HCEC 1CT (cell line): ENCODE measurements around the gene KCNIP1.

Source experiments
- DNase-seq: peaks from one replicate; pipeline ENCODE4 v3.0.0-alpha.2; 2017

The KCNIP1 gene

DNA sequence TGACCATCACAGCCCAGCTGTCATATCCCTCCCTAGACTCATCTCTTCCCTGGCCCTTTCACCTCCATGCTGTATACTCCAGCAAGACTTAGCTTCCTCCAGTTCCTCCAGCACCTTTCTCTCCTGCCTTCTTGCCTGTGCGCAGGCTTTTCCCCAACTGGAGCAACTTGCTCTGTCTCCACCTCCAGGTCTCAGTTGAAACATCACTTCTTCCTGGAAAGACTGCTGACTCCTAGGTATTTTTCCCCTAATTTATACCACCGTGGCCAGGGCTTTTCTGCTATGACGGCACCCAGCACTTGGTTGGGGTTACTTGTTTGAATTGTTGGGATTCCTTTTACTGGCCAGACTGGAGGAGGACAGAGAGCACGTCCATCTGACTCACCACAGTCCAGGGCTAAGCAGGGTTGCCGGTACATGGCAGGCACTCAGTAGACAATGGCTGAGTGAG is 67.5 kb downstream of the KCNIP1 start:
- no peak for DNase-seq

DNA sequence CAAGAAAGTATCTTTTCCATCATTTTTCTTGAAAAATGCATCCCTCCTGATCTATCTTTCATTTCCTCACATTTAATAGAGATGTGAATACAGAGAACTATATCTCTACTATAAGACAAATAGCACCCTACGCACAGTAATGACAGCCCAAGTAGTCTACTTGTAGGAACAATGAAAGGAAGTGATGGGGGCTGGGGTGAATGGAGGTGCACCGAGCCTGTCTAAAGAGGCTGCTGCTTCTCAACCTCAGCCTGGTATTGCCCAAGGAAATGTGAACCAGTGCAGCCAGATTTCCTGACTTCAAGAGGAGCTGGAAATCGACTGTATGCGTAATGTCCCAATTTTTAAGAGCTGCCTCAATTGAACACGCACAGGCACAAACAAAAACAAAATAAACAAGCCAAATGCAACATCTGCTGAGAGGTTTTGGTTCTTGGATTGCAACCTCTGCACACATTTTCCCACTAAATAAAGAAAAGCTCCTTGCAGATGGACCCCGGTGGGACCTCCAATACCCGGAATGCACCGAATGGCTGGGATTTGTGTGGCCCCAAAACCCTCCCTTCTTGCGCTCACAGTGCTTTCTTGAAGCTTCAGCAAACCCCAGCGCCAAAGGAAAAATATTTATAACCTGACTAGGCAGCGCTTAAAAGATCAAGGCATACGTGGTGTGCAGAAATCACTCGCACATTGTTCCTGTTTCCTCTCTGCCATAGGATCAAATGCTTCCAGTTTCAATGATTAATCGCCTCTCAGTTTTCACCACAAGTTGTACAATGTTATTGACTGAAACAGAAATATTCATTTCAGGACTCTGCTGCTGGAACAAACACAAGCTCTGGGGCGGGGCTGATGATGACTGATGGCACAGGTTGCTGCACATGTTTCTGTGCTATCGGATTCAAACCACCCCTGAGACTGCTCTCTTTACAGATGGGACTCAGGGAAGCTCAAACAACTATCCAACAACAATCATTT is 68.3 kb downstream of the KCNIP1 start:
- DNase-seq, result no peak

DNA sequence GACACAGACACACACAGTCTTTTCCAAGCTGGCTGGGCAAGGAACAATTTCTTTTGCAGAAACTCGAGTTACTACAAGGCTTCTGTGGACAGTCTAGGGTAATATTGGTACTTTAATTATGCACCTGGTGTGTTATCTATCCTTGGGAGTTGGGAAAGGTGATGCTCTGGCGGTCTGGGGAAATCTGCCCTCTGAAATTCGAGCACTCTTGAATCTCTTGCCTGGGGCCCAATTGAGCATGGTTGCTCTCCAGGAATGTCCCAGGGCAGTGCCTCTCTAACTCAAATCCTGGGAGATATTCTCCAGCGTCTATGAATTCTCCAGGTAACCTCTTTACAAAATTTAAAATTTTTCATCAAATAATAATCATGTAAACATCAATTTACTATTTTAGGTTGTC is 69.3 kb downstream of the KCNIP1 start:
- no peak for DNase-seq

DNA sequence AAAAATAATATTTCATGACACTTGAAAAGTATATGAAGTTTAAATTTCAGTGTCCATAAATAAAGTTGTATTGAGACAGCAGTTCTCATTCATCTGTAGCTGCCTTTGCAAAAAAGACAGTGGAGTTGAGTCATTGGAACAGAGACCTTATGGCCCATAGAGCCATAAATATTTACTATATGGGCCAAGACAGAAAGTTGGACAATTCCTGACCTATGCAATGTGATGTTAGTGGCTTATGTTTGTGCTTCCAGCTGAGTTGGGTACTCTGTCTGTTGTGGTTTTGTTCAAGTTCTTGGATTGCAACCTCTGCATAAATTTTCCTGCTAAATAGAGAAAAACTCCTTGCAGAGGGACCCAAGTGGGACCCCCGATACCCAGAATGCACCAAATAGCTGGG is 69.8 kb downstream of the KCNIP1 start:
- DNase-seq, result no peak

DNA sequence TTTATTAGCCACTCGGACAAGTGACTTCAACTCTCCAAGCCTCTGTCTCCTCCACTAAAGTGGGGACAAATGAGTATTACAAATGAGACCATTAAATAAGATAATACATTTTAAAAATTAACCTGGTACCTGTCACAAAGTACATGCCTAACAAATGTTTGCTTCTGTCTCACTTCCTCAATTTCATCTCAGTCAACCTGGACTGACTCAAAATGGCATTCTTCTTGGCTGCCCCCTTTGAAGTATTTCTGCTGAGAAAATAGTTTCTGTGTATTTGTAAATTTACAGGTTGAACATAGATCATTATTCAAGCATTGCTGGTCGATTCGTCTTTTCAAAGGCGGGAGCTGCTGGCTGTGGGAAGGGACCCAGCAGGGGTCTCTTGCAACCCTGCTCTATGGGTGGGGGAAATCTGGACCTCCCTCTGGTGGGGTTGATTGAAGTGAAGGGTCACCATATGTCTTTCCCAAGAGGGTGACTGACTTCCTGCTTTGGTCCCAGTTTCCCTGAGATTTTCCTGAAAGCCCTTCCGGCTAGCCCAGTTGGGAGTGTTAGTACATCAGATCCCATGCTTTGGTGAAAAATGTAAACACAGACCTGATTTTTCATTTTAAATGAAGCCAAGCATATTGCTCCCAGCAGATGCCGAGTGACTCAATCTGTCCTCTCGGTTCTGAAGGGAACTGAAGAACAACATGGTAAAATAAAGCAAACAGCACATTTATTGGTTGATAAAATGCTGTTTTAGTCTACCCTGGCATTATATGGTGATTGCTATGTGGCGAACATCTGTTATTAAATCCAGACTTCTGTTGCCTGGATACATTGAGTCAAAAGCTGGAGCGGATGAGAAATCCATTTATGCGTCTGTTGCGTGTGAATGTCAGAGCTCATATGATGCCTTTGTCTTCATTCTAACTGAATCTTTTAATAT is 73.0 kb downstream of the KCNIP1 start:
- no peak for DNase-seq

DNA sequence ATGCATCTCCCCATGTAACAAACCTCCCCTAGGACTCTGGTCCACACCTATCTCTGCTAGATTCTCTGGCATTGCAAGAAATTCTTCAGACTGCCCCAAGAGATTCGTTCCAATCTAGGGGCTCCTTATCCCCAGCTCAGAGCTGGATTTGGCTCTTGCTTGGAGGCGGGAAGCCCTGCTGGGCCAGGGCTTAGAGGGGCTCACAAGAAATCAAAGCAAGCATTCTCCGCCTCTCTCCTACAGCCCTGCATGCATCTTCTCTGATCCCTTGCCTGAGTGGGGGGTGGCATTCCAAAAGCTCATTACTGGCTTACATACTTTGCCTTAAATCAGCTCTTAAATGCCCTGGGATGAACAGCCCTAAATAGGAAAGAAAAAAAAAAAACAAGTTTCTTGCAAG is 75.8 kb downstream of the KCNIP1 start:
- DNase-seq, result no peak

DNA sequence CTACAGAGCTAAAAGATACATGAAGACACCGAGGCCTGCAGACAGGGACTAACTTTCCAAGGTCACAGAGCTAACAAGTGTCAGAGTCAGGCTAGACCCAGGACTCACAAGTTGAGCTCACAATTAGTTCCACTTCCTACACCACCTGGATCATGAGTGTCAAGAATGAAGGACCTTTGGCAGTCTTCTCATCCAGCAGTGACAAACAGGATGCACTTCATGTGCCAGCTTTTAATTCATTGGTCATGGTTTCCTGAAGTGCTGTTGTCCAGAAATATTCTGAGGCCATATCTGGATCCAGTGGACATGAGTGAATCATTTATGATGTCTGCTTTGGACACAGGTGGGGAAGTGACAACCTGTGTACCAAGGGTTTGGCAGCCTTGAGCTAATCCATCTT is 77.4 kb downstream of the KCNIP1 start:
- no peak for DNase-seq

DNA sequence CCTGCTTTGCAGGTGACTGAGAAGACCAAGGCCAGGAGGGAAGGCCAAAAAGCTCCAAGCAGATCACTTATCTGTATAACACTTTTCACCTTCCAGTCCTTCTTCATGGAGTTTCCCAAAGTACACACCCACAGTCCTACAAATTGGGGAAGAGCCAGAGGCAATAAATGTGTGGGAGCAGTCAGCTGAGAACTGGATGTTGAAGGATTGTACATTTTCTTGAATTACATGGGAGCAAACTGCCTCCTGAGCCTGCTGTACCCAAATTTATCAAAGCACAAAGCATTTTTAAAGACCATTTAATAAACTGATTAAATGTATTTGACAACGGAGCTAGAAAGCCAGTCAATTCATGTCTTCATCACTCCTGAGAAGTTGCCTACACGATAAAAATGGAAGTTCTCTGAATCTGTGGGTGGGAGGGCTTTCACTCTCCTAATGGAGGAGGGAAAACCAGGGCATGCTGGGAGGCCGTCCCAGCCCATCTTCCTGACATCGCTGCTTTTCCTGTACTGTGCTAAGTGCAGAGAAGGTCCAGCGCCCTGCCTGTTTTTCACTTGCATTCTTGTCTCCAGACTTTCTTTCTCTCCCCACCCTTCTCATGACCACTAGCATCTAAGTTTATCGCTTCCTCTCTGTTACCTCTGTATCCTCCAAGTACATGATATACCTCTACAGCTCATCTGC is 79.0 kb downstream of the KCNIP1 start:
- no peak for DNase-seq

DNA sequence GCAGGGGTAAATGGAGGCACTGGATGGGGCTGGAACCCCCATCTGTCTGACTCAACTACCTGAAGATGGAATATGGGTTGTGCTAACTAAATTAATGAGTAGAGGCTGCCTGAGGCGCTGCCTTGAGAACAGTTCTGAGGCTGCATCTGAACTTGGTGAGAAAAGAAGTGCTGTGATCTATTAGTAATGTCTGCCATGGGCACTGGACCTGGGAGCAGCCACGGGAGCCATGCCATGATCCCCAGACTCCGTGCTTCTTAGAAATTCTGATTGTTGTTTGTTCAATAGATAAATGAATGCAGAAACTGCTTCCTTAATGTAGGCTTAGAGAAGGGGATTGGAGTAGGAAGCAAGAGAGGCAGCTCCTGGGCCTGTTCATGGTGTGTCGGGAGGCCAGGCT is 80.2 kb downstream of the KCNIP1 start:
- DNase-seq, result no peak

DNA sequence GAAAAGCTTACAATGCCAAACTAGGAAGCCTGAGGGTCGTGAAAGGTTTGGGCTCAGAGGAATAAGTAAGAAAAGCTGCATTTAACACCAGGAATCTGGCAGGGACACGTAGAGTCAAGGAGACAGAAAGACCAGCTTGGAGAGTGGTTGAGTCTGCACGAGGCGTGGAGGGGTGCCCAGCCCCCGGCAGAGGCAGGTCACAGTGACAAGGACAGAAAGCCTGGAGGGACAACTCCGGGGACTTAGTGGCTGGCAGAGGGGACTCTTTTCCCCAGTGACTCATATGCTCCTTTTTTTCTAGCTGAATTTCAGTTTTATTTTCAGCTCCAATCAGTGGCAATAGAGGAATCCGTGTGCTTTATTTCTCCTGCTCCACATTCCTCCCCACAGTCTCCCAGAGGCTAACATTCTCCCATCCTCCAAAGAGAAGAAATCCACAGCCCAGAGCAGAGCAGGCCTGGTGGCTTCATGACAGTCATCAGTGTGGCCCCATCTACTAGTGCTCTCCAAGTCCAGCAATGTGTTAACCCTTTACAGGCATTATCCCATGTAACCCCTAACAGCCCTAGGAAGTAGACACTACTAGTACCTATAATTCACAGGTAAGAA is 80.7 kb downstream of the KCNIP1 start:
- no peak for DNase-seq

DNA sequence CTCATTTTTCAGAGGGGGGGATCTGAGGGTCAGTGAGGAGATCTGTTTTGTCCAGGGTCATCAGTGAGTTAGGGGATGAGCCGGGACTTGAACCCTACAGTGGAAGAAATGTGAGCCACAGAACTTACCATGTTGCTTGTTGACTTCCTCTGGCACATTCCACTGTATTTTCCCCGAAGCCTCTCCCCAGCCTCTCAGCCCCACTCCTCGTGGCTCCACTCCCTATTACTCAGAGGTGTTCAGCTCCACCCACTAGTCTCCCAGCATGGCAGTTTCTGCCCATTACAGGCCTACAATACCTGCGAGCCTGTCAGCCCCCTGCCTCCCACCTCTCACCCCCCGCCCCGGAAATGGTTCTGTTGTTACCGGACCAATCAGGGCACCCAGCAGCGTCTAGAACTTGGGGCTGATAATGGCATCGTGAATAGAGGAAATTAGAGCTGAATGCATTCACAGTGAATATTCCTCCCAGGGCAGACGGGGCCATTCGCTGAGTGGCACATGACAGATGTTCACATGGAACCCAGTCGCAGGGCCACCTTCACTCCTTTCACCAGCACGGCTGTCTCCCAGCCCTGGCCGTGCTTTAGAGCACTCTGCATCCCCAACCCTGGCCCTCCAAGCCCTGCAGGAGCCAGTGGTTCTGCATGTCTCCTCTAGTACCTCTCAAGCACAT is 81.6 kb downstream of the KCNIP1 start:
- DNase-seq, result no peak

DNA sequence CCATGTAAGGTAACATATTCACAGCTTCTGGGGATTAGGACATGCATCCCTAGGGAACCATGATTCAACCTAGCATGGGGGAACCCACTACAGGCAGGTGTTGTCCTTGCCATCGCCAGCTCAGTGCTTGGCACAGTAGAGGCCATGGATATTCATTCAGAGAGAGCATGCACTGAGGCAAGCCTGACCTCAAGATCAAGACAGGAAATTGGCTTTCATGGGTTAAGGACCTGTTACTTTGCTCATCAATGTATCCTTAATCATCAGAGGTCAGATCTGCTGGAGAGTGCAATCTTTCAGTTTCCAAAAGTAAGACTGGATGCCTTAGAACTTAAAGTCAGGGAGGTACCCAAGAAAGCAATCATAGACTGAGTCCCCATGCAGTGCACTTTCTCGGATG is 84.0 kb downstream of the KCNIP1 start:
- no peak for DNase-seq

DNA sequence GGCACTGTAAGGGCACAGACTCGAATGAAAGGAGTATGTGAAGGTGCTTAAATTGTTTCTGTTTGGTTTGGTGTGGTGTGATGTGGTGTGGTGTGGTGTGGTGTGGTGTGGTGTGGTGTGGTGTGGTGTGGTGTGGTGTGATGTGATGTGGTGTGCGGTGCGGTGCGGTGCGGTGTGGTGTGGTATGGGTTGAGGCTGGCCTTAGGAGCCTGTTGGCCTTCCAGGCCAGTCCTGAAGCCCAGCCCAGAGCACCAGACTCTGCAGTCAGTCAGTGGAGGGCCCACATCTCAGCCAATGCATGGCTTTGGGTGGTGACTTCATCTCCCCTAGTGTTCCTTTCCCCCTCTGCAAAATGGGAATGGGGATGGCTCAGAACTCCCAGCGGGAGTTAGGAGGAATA is 85.8 kb downstream of the KCNIP1 start:
- DNase-seq, result no peak

DNA sequence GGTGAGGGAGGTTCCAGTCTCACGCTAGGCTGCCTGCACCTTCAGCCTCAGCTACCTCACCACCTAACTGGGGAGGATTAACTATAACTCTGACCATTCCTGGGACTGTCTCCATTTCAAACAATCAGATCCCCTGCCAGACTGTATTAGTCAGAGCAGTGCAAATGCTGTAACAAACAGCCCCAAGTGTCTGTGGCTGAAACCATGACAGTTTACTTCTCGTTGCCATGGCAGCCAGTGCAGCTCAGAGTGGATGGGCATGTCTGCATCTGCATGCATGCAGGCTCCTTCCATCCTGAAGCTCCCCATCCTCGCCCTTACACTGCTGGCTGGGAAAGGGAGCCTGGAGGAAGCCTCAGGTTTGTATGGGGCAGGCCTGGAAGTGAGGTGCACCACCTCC is 86.7 kb downstream of the KCNIP1 start:
- DNase-seq, result no peak

DNA sequence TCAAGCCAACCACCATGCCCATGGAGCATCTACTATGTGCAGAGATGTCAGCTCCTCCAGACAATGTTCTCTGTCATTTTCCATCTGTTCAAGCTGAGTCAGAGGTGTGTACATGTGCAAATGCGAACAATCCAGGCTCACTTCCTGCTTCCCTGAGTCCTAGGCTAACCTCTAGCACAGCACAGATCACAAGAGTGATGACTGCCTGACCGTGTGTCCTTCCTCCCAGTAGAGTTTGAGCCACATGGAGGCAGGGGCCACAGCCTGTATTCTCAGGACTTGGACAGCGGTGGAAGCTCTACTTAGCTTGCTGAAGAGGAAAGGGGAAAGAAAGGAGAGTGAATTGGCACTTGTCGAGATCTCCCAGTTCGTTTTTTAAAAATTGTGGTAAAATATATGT is 87.2 kb downstream of the KCNIP1 start:
- no peak for DNase-seq

DNA sequence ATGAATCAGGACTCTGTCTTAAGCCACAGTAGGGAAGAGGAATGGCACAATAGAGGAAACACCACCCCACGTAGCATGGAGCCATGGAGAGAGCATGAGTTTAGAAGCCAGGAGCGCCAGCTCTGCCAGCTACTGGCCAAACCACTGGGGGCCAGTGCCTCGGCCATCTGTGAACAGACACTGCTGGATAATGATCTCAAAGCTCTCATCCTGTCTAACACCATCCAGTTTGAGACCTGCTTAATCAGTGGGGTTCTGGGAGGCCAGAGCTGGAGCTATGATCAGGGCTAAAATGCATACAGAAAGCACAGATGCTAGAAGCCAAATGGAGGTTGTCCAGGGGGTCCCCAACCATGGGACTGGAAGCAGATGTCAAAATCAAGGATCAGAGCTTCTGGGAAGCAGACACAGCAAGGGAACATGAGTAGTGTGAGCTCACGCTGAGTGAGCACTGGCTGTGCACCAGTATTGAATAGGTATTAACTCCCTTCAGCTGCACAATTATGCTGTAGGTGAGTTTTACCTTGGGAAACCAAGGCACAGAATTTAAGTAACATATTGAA is 92.7 kb downstream of the KCNIP1 start:
- DNase-seq, result no peak

DNA sequence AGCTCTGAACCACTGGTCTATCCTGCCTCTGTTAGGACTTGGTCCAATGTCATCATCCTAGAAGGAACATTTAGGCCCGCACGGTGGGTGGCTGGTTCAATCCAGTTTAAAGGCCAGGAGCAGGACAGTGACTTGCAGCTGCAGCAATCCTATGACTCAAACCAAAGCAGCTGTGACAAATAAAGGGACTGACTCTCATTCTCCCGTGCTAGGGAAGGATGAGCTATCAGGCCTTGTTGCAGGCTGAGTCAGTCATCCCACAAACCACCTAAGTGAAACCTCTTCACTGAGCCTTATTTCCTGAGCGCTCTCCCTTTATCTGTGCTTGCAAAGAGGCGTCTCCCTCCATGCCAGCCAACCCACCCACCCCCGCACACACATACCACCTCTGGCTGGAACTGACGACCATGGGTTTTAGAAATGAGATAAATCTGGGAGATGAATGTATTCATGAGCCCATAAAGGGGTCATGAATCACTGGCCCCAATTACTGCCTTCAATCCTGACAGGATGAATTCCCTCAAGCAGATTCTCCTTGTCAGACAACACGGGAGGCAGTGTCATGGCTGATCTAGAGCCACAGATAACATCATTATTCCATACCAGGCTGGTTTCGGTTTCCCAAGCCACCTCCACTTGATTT is 93.4 kb downstream of the KCNIP1 start:
- DNase-seq, result peak; percentile 41

DNA sequence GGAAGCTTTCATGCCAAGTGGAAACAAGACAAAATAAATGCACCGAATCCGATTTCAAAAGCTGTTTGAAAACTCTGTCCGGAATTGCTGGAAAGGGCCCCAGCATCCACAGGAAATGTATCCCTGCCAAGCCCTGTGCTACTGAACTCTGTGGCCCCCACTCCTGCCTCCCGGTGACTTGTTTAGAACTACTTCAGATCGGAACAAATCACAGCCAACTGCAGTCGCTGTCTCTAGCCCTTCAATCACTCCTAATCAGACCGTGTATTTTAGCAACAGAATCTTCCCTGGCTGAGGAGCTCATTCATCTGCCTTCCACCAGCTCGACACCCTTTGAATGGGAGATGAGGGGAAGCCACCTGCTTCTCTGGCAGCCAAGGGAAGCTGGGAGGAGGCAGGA is 94.1 kb downstream of the KCNIP1 start:
- no peak for DNase-seq

DNA sequence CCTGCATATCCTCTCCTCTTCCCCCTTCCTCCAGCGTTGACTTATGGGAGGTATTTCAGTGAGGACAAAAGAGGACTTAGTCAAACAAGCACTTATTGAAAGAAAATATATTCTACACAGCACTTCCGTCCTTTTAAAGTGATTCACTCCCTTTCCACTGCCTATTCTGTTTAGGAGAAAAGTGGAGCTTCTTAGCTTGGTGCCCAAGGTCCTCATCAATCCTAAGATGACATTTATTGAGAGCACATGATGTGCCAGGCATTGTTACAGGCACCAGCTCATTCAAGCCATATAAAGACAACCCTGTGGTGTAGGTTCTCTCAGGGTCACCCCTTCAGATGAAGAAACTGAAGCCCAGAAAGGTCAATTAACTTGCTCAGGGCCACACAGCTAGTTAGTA is 95.9 kb downstream of the KCNIP1 start:
- DNase-seq, result no peak

DNA sequence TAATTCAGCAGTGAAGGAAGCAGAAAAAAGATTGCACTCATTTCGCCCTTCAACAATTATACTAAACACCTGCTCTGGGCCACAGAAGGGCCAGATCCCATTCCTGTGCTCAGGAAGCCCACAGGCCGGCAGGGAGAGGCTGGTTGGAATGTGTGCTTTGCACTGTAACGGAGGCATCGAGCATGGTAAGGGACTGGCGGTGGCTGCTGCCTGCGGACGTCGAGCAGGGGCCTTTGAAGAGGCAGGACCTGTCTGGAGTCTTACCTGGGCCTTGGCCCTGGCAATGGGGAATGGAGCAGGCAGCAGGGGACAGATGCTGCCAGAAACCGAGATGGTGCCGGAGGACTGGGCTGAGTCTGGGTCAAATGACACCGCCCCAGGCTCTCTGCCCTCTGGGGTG is 97.8 kb downstream of the KCNIP1 start:
- no peak for DNase-seq

DNA sequence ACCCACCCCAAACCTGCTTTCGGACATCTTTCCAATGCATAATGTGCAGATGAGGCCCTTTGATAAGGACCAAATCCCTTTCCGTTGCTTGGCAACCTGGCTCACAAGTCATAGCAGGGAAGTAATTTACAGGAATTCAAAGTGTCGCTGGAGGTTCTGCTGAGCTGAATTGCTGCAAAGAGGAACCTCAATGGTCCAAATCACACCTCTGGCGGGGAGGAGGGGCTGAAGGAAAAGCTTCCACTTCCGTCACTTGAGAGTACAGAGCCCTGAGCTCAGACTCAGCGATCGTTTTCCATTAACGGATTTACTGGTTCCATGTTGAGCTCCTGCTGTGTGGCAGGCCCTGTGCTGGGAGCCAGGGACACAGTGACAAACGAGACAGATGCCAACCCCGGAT is 99.3 kb downstream of the KCNIP1 start:
- no peak for DNase-seq
